Brain pericyte (primary cell): ENCODE results near the gene TNFSF8.

Experiments used
- DNase-seq: peaks from one replicate; pipeline ENCODE4 v3.0.0-alpha.2; 2012; ENCODE audit warnings: low read depth, low spot score

TNFSF8 gene

GRCh38 chr9:114930056-114930812 lies at the start of gene TNFSF8:
TNFSF8 (minus strand) TSS chr9:114930591; CDS start chr9:114930303, 288 bp downstream.
- DNase-seq: no peak

- DNase-seq: no peak
These were observed 42.8 kb upstream of the TNFSF8 start for GRCh38 chr9:114973216-114973615.

- no peak for DNase-seq
These were observed 42.2 kb upstream of the TNFSF8 start for GRCh38 chr9:114972510-114973136.

- DNase-seq: no peak
These were observed 38.9 kb upstream of the TNFSF8 start for GRCh38 chr9:114969269-114969668.

GRCh38 chr9:114968671-114969070 lies 38.3 kb upstream of the TNFSF8 start:
- DNase-seq: peak; percentile 5

GRCh38 chr9:114965564-114965963 lies 35.2 kb upstream of the TNFSF8 start:
- DNase-seq: no peak

- DNase-seq: no peak
These were observed 32.4 kb upstream of the TNFSF8 start for GRCh38 chr9:114962809-114963208.

GRCh38 chr9:114960276-114960675 lies 29.9 kb upstream of the TNFSF8 start:
- DNase-seq: no peak

- no peak for DNase-seq
These were observed 28.4 kb upstream of the TNFSF8 start for GRCh38 chr9:114958844-114959235.

- no peak for DNase-seq
These were observed 27.8 kb upstream of the TNFSF8 start for GRCh38 chr9:114958021-114958843.

- DNase-seq: no peak
These were observed 27.2 kb upstream of the TNFSF8 start for GRCh38 chr9:114957558-114957957.

- DNase-seq: no peak
These were observed 24.7 kb upstream of the TNFSF8 start for GRCh38 chr9:114954956-114955582.

- no peak for DNase-seq
These were observed 23.6 kb upstream of the TNFSF8 start for GRCh38 chr9:114953959-114954358.

- DNase-seq: no peak
These were observed 22.7 kb upstream of the TNFSF8 start for GRCh38 chr9:114953046-114953445.

- no peak for DNase-seq
These were observed 20.4 kb upstream of the TNFSF8 start for GRCh38 chr9:114950761-114951160.

GRCh38 chr9:114947058-114947457 lies 16.7 kb upstream of the TNFSF8 start:
- DNase-seq: no peak

GRCh38 chr9:114945616-114946412 lies 15.4 kb upstream of the TNFSF8 start:
- no peak for DNase-seq

GRCh38 chr9:114941376-114941775 lies 11.0 kb upstream of the TNFSF8 start:
- DNase-seq: no peak

GRCh38 chr9:114938687-114939575 lies 8.5 kb upstream of the TNFSF8 start:
- no peak for DNase-seq

- DNase-seq: no peak
These were observed 7.1 kb upstream of the TNFSF8 start for GRCh38 chr9:114937516-114937915.
